ENCODE data around the gene NKX3-2. TPM values are rescaled to one million over a fixed set of nuclear protein-coding genes. Genes with fewer than 3 reads are reported as not detected.

Gene NKX3-2
- total RNA-seq, 2 experiments from 2014 or later: 0.57 to 0.63 TPM

GRCh38 chr4:13547485-13548041, 3.3 kb upstream of the NKX3-2 start:
- Histone ChIP-seq H3K9me2 (ENCODE audit: insufficient read depth, low read length) (no peaks in the 10 kb centered on the region), H3K79me2 (ENCODE audit: insufficient read depth, low read depth, low read length) (no peaks in the 10 kb centered on the region), H3K27ac (ENCODE audit: low read depth, low read length, poor library complexity, severe bottlenecking) (no peak overlapping the region), H2AFZ (ENCODE audit: low read length) (peak overlapping the region; percentile 55), H3K9me3 (ENCODE audit: low read length) (no peaks in the 10 kb centered on the region), H3K36me3 (ENCODE audit: insufficient read depth, low read length) (no peaks in the 10 kb centered on the region), H3K4me3 (ENCODE audit: low read depth, low read length, poor library complexity, severe bottlenecking) (peak overlapping the region; percentile 68), H3K4me2 (ENCODE audit: low read length) (peak overlapping the region; percentile 55), H3K4me1 (ENCODE audit: insufficient read depth, low read length, poor library complexity, severe bottlenecking) (peaks cover 16% of the 10 kb centered on the region), H4K20me1 (ENCODE audit: insufficient read depth, low read length) (no peaks in the 10 kb centered on the region)
- peak; percentile 78 for DNase-seq (ENCODE audit: low spot score)
- ChIA-PET CTCF (ENCODE audit: unreplicated experiment) (no interaction called here), POLR2A (no interaction called here)
- intact Hi-C loops (cut with micrococcal nuclease; ENCODE audit: unreplicated experiment): loop anchor here (2.0 to 10.0 kb wide), 4 partner anchors 63 to 703 kb away; partner anchors contain the start of gene RAB28
- no peak for TF ChIP-seq EZH2phosphoT487 (IDR thresholded peaks at IDR 0.05; ENCODE audit: borderline replicate concordance, low read depth, low read length)
- no peak for TF ChIP-seq CTCF (conservative IDR thresholded peaks at IDR 0.05; ENCODE audit: low read length)
- BruUV-seq (replicated peaks): no TSS peak

DNA sequence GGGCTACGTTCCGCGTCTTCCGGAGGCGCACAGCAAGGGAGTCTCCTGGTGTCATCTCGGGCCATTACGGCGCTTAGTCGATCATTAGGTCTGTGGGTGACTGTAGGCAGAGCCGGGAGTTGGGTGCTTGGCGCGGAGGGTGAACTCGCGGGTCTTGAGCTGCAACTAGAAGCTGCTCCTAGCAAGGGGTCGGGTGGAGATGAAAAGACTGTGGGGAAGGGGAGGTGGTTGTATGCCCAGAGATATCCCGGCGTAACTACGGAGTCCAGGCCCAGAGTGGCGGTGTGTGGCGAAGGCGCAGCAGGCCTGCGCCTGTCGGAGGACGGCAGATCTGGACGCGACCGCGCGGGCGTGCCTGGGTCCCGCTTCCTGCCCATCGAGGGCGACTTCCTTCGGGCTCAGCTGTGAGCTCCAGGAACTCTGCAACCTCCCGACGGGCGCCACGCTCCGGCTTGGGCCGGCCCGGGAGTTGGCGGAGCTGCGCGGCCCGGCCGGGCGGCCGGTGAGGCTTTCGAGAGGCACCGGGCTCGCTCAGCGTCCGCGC, 2.7 kb upstream of the NKX3-2 start:
- H3K79me2 ChIP-seq (ENCODE audit: insufficient read depth, low read depth, low read length): no peaks in the 10 kb centered on the region
- H3K4me2 ChIP-seq (ENCODE audit: low read length): peak overlapping the region; percentile 55
- intact Hi-C loops (cut with micrococcal nuclease; ENCODE audit: unreplicated experiment): loop anchor here (2.0 to 10.0 kb wide), 3 partner anchors 62 to 442 kb away; partner anchors contain the start of gene RAB28

More for the DNA sequence above, 2.7 kb upstream of the NKX3-2 start:
- Histone ChIP-seq H3K9me3 (ENCODE audit: low read length) (no peaks in the 10 kb centered on the region), H3K27ac (ENCODE audit: low read depth, low read length, poor library complexity, severe bottlenecking) (no peak overlapping the region), H3K36me3 (ENCODE audit: insufficient read depth, low read length) (no peaks in the 10 kb centered on the region), H3K9me2 (ENCODE audit: insufficient read depth, low read length) (no peaks in the 10 kb centered on the region), H4K20me1 (ENCODE audit: insufficient read depth, low read length) (no peaks in the 10 kb centered on the region), H3K4me3 (ENCODE audit: low read depth, low read length, poor library complexity, severe bottlenecking) (peak overlapping the region; percentile 68), H3K4me1 (ENCODE audit: insufficient read depth, low read length, poor library complexity, severe bottlenecking) (peaks cover 16% of the 10 kb centered on the region), H2AFZ (ENCODE audit: low read length) (peak overlapping the region; percentile 55)
- CTCF ChIA-PET (ENCODE audit: unreplicated experiment): no interaction called here
- TF ChIP-seq CTCF (conservative IDR thresholded peaks at IDR 0.05; ENCODE audit: low read length) (no peak), EZH2phosphoT487 (IDR thresholded peaks at IDR 0.05; ENCODE audit: borderline replicate concordance, low read depth, low read length) (no peak)
- POLR2A ChIA-PET: no interaction called here
- peak; percentile 12 for DNase-seq (ENCODE audit: low spot score)
- no TSS peak for BruUV-seq (replicated peaks)
